Measurements from ENCODE around the gene SLC5A12. TPM values are rescaled to one million over a fixed set of nuclear protein-coding genes. Genes with fewer than 3 reads are reported as not detected.

Gene SLC5A12
- total RNA-seq, 2 donors from 2014 or later = 0.38 to 6.1 TPM

Other genes with a start within 250 kb of the SLC5A12 start
- gene MUC15, start 149.8 kb downstream of the SLC5A12 start, total RNA-seq = not detected

Data from left cardiac atrium (tissue), 2 donors.